Stimulated activated CD8-positive, alpha-beta memory T cell treated with anti-CD3 and anti-CD28 coated beads, Interleukin-4, amount 100 ng/mL, for 4 hours (primary cell): ENCODE measurements around the gene PASK.
"Not testable (repeated sequence)": the region's sequence is repeated elsewhere in the genome, so short reads cannot be mapped to it uniquely, and the experiment has no call there.

ENCODE experiments used
- DNase-seq, 2 donors: peaks; one replicate each; pipeline ENCODE4 v3.0.0-alpha.2; 2020; ENCODE audit warnings: low read depth in 2 of 2, low spot score in 1 of 2

Gene PASK

DNA sequence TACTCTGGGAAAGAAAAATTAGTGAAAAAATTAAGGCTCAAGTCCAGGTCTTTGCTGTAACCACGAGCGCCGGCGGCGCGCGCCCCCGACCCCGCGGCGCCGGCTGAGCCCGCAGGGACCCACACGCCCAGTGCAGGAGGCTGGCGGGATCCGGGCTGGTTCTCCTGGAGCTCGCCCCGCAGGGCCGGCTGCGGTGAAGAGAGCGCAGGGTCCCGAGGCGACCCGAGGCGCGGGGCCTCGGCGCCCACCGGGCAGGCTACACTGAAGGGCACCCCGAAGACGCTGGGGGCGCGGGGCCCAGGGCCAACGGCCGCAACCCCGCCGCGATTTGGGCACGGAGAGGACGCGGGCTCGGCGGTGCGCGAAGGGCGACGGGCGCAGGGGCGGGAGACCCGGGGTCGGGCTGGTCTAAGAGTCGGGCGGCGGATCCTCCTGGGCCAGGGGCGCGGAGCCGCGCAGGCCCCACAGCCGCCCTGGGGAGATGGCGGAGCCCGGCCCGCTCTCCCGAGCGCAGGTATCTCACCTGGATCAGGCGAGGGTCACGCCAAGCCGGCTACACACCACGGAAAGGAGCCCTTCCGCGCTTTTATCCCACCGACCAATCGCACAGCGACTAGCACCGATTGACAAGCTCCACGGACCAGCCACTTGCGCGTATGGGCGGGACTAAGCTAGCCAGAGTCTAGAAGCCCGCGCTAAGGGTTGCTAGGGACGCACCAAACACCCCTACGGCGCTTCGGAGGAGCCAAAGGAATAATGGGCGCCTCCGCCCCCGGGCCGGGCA, at the start of gene PASK:
TSS of gene PASK (minus strand) at position 582 of the 784 bp plus-strand sequence. CDS start 6,440 bp downstream, outside the sequence.
- DNase-seq, result peak; percentile 82 to 85

DNA sequence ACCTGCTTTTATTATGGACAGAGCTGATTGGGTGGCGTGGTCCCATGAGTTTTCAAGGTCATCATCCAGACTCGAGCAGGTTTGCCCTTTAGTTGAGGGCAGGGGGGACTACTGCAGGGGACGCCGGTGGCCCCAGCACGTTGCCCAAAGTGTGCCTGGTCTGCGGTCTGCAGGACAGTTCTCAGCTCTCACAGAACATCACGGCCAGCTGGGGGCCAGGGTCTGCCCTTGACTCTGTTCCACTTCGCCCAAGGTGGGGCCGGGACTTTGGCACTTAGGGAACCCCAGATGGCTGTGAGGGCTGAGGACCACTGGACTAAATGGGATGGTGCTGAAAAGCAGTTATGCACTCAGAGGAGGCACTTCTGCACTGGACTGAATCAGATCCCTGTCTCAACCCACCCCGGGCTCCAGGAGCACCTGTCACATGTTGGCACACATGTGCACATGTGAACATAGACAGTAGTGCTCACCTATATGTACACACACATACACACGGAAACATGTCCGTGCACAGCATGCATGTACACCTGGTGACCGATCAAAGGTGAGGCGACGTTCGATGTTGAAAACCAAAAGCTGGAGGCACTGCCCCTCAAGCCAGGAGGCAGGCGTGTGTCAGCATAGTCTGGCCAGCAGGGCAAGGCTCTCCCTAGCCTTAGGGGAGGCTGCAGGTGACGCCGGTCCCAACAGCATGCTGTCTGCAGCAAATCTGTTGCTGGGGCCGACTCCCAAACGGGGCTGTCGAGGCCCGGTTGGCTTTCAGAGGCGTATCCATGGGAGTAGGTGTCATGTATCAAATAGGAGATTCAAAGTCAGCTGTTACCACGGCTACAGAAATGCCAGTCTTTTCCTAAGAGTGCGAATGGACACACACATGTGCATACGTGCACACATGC, 49.4 kb upstream of the PASK start:
- no peak for DNase-seq

DNA sequence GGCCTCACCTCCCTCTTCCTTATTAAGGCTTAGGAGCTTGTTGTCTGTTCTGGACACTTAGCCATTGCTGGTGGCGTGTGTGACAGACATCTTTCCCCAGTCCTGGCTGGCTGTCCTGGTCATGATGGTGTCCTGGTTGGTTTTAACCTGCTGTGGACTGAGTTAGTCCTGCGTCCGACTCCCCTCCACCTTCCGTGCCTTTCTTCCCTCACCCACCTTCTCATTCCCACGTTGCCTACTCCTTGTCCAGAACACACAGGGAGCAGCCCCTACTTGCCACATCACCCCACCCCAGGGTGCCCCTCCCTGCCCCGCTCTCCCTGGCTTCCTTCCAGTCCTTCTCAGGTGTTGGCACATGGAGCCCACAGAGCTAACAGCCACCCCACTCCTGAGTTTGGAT, 48.7 kb upstream of the PASK start:
- no peak for DNase-seq

DNA sequence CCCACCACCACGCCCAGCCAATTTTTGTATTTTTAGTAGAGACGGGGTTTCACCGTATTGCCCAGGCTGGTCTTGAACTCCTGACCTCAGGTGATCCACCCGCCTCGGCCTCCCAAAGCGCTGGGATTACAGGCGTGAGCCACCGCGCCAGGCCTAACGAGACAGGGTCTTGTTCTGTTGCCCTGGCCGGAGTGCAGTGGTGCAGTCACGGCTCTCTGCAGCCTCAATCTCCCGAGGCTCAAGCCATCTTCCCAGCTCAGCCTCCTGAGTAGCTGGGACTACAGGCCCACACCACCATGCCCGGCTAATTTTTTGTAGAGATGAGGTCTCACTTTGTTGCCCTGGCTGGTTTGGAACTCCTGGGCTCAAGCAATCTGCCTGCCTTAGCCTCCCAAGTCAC, 48.0 kb upstream of the PASK start:
- DNase-seq, result not testable (repeated sequence)

DNA sequence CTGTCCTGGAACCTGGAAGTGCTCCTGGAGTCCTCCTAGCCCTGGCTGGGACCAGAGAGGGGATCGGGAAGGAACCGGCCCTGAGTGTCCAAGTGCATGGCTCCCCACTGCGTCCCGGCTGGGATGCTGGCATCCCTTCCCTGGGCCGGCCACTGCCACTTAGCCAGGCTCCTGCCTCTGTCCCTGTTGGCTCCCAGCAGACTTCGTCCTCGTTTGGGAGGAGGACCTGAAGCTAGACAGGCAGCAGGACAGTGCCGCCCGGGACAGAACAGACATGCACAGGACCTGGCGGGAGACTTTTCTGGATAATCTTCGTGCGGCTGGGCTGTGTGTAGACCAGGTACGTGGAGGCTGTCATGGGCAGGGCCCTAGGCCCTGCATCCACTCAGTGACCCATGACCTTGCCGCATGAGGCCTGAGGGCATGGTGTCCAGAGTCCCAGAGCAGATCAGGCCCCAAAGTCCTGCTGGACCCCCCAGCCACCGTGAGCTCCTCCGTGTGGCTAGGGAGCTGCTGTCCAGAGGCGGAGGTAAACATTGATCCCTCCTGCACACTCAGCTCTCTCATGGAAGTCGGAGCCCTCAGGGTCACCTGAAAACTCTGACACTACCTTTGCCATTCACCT, 46.3 kb upstream of the PASK start:
- DNase-seq, result no peak

DNA sequence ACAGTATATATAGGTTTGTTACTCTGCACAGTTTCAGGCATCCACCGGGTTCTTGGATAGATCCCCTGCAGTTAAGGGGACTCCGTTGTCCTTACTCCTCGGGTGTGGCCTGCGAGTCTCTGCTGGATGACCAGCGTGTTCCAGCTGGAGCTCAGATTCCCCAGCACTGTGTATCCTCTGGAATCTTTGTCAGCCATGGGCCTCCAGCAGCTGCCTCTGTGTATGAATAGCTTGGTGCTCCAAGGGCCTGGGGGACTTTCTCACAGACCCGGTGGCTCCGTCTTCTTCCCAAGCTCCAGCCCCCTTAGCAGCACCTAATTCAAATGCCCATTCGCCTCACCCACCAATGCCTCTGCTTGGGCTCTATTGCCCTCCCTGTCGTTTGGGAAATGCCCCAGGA, 45.5 kb upstream of the PASK start:
- DNase-seq, result no peak

DNA sequence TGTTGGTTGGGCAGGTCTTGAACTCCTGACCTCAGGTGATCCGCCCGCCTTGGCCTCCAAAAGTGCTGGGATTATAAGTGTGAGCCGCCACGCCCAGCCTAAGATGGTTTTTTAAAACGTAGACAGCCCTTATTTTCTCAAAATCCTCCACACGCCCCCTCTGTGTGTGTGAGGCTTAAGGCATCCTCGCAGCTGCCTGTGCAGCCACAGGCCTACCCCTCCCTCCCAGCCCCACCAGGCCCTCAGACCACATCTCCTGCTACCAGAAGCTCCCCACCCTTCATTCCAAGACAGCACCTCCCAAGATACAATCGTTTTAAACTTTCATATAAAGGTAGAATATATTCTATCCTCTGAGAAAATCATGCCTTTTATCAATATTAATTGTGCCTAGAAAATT, 44.0 kb upstream of the PASK start:
- DNase-seq, result no peak

DNA sequence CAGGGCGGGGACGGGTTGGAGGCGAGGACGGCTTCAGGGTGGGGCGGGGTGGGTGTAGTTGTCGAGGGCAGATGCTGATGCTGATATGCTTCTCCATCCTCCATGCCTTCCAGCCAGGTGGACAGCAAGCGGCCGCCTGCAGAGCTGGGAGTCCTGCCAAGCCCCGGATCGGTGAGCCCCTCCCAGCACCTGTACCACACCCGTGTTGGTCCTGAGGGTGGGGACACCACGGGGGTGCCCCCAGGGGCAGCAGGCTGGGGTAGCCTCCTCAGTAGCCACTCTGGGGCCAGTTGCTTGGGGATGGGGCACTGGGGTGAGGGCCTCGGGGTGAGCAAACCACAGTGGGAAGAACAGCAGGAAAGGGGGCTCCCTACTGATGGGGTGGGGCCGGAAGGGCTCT, 41.8 kb upstream of the PASK start:
- DNase-seq, result no peak

DNA sequence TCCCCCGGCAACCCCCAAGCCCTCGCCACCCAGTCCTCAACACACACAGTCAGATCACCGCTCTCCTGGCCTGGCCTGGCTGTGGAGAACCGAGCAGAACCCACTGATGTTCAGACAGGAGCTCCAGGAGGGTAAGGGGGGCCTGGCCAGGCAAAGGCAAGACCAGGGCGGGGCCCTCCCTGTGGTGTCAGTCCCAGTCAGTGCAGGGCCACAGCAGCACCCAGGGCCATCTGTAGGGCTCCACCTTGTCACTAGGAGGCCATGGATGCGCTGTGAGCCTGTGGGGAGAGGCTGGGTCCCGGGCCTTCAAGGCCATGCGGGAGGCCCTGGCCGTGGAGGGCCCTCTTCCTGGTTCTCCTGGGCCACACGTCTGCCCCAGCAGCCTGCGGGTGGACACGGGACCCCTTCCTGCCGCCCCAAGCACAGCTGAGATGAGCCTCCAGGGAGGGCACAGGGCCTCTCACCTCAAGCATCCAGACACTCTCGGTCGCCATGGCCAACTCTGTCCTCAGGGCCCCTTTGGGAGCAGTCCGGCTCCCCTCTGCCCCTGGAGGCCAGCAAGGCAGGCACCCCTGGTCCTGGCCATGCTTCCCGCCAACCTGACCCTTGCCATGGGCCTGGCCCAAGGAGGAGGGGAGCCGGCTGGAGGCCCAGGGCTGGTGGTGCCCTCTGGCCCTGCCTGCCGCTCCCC, 41.2 kb upstream of the PASK start:
- no peak for DNase-seq

DNA sequence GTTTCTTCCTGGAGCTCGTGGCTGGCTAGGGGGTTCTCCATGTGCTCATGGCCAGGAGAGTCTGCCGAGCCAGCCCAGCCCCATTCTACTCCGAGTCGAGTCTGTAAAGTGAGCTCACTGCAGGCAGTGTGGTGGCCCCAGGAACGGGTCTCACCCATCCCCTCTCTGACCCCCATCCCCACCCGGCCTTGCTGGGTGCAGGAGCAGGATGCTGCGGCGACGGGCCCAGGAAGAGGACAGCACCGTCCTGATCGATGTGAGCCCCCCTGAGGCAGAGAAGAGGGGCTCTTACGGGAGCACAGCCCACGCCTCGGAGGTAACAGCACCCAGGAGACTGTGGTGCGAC, 40.6 kb upstream of the PASK start:
- DNase-seq, result no peak

DNA sequence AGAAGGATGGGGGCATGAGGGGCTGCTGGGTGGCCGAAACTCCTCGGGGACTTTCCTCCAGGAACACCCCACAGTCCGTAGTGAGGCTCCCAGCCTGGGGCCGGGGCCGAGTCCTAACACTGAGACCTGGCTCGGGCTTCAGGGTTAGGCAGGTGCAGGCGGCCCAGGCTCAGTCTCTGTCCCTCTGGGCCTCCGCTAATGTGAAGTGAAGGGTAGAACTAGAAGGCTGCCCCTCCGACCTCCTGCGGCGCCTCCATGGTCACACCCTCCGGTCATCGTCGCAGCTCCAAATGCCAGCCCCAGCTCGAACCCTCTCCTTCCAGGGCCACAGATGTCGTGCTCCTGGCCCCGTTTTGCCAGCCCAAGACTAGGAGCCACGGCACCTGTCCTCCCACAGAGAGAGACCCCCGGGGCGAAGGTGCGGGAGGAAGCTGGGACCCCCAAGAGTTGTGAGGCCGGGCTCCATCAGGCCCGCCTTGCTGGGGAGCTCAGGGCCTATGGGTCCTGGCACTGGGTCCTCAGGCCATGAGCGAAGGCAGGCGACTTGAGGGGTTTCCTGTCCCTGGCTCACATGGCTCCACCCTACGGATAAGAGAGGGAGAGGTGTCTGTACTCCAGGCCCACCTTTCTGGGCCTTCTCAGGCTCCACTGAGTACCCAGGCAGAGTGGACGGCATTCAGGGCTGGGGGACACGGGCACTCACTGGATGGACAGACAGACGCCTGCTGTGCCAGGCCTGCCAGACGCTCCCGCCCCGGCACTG, 40.0 kb upstream of the PASK start:
- DNase-seq, result no peak

DNA sequence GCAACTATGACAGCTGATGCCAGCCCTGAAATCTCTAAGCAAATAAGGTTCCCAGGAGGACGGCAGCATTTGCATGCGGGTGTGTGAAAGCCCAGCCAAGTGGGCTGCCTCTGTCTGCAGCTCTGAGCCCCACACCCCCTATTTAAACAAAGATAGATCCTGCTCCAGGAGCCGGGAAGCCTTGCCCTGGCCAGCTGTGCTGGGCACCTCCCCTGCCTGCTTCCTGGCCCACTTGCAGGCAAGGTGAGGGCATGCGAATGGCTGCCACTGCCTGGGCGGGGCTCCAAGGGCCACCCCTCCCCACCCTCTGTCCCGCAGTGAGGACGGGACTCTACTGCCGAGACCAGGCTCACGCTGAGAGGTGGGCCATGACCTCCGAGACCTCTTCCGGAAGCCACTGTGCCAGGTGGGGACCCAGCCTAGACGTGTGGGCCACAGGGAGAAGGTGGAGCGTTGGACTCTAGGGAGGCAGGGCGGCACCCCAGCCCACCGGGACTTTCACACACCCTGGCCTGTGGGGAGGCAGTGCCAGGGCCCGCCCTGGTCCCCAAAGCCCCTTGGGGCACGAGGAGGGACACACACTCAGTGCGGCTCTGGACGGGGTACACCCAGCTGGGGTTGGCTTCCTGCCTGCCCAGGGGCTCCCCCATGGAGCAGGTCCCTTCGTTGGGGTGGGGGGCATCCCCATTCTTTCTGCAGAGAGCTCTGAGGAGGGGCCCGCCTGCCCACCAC, 39.3 kb upstream of the PASK start, which contains the start of gene ANO7:
TSS of gene ANO7 (plus strand) at position 317 of the 732 bp plus-strand sequence. CDS start 1,387 bp downstream, outside the sequence.
- no peak for DNase-seq

DNA sequence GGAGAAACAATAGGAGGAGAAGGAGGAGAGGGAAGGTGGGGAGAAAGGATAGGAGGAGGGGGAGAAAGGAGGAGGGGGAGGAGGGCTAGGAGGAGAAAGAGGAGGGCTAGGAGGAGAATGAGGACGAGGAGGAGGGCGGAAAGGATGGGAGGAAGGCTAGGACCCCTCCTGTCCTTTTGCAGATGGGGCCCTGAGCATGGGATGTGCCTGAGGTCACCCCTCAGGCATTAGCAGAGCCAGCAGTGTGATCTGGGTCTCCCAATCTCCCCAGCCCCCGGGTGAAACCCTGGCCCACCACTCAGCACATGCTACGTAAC, 38.6 kb upstream of the PASK start:
- no peak for DNase-seq

DNA sequence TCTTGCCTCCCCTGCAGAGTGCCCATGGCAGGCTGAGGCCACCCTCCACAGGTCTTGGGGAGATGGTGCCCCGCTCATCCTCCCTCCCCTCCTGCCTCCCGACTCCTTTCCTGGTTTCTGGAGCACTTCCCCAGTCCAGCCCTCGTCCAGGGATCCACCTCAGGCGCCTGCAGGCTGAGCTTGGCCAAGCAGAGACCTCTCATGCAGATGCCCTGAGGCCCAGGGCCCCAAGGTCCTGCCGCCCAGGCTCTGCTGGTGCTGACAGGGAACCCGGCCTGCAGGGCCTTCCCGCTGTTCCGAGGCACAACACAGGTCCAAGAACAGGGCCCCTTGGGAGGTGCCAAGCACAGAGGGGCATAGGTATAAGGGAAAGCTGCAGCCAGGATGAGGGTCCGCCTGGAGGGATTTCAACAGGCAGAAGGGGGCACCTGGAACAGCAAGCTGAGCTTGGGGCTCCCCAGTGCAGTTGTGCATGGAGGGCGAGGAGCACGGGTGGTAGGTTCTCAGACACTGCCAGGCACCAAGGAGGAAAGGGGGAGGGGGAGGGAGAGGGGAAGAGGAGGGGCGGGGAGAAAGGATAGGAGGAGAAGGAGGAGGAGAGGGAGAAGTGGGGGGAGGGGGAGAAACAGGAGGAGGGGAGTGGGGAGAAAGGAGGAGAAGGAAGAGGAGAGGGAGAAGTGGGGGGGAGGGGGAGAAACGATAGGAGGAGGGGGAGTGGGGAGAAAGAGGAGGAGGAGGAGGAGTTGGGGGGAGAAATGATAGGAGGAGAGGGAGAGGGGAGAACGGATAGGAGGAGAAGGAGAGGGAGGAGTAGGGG, 38.0 kb upstream of the PASK start:
- DNase-seq, result no peak

DNA sequence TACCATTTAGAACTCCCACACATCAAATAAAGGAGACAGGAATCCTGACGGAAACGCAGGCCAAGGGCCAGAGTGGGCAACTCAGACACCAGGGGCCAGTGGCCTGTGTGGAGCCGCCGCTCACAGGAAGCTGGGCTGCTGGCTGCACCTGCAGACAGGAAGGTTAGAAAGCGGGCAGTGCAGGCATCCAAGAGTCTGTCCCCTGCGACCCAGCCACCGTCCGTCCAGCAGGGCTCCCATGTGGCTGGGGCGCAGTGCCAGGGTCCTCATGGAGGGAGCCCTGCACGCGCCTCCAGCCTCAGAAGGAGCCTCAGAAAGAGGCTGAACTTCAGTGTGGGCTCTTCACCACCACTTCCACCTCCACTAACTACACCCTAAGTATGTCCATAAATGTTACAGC, 36.7 kb upstream of the PASK start:
- DNase-seq, result no peak

DNA sequence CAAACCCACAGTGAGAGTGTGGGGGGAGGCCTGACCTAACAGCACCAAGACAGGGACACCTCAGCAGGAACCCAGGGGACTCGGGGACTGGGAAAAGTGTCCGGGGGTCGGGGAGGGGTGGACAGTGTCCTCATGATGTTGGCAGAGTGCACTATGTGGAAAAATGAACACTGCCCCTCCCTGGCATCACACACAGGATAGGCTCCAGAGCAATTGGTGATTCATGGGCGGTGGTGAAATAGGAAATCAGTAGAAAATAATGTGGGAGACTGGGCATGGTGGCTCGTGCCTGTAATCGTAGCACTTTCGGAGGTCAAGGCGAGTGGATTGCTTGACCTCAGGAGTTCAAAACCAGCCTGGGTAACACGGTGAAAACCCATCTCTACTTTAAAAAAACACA, 35.6 kb upstream of the PASK start:
- no peak for DNase-seq

DNA sequence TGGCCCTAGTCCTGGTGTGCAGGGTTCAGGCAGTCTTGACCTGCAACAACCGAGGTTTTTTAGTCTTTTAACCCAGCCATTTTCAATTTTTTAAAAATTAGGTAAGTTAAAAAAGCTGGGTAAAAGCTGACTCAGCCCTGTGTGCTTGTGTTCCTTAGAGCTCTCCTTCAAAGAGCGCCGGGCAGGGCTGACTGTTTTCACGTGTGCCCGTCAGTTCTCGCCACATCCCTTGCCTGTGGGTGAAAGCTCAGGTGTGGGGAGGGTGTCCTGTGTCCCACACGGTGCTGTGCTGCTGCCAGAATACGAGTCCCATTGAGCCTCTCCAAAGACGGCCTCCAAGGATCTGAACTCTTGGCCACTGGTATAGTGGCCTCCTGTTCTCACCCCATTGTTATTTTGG, 33.9 kb upstream of the PASK start:
- no peak for DNase-seq

DNA sequence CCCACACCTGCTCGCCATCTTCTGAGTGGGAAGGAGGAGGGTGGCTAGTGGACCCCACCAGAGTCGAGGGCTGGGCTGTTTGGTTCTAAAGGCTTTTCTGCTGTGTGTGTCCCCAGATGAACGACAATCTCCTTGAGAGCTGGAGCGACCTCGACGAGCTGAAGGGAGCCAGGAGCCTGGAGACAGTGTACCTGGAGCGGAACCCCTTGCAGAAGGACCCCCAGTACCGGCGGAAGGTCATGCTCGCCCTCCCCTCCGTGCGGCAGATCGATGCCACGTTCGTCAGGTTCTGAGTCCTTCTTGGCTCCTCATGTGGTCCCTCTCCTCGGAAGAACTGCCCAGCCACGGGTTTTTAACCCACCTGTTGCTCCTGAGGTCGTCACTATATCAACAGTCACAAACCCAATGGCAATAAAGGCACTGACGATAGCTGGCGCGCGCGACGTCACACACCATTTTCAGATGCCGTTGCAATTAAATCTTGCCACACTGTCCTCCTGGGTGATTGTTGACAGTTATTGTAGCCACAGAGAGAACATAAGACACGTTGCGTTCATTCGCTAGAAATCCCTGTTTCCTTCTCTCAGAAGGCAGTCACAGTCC, 33.4 kb upstream of the PASK start:
- DNase-seq, result no peak

DNA sequence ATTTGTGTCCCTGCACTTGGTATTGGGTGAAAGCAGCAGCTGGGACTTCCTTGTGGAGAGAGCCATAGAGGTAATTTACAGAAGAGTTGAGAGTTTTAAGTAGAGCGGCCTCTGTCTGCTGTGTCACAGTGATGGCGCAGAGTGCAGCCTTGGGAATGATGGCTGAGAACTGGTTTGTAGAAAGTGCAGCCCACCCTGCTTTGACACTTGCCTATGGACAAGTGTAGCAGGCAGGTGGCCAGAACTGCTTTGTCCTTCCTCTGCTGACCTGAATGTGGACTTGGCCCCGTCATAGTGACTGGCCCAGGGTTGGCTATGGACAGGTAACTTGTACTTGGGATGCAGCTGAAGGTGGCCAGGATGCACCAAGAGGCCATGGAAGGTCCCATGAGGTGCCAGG, 32.9 kb upstream of the PASK start:
- no peak for DNase-seq
